Calu3 (cell line): ENCODE data around the gene NOVA2. TPM values are rescaled to one million over a fixed set of nuclear protein-coding genes. Genes with fewer than 3 reads are reported as not detected.

Source experiments
- BruUV-seq: library from RNA; stranded (reverse); fragments of 400-500 nt; replicated peaks from 2 replicates; lab custom pipeline; 2021; lab: Mats Ljungman, UMichigan
- CTCF ChIA-PET: fragments of 300-600 bp; sonication (Branson Sonifier 250); formaldehyde crosslinking; loops from one replicate; lab custom pipeline; 2022; ENCODE audit warnings: antibody characterized with exemption; lab: Charles Lee
- DNase-seq: peaks from one replicate; pipeline ENCODE4 v3.0.0; 2022
- H3K27ac Mint-ChIP-seq: one replicate; pipeline ENCODE4 v1.8.0; 2022; ENCODE audit warnings: mixed read lengths; ENCODE audit not compliant: unreplicated experiment
- H3K27me3 Mint-ChIP-seq: one replicate; pipeline ENCODE4 v1.8.0; 2022; ENCODE audit warnings: mixed read lengths; ENCODE audit not compliant: unreplicated experiment
- H3K36me3 Mint-ChIP-seq: one replicate; pipeline ENCODE4 v1.8.0; 2022; ENCODE audit warnings: mild to moderate bottlenecking, moderate library complexity, mixed read lengths; ENCODE audit not compliant: insufficient read depth, unreplicated experiment
- H3K4me1 Mint-ChIP-seq: one replicate; pipeline ENCODE4 v1.8.0; 2022; ENCODE audit warnings: mild to moderate bottlenecking, low read depth, mixed read lengths; ENCODE audit not compliant: unreplicated experiment
- H3K4me3 Mint-ChIP-seq: one replicate; pipeline ENCODE4 v1.8.0; 2022; ENCODE audit warnings: mild to moderate bottlenecking, low read depth, moderate library complexity, mixed read lengths; ENCODE audit not compliant: unreplicated experiment
- H3K9me3 Mint-ChIP-seq: one replicate; pipeline ENCODE4 v1.8.0; 2022; ENCODE audit warnings: low read depth, mixed read lengths; ENCODE audit not compliant: unreplicated experiment
- CTCF ChIP-seq: fragments of 200-600 bp; IDR thresholded peaks from one replicate; pipeline ENCODE4 v1.8.0; 2022; ENCODE audit warnings: antibody characterized with exemption; ENCODE audit not compliant: unreplicated experiment
- intact Hi-C: fragments of 100-400 bp; cut with micrococcal nuclease; formaldehyde crosslinking; loops from one replicate; pipeline ENCODE4 v1.10.0; 2022; ENCODE audit not compliant: unreplicated experiment
- total RNA-seq: library from RNA; stranded (reverse); gene quantifications from 2 replicates; pipeline ENCODE4 v1.2.3, GENCODE V29; 2022

Gene NOVA2
- total RNA-seq, 1 experiment from 2014 or later: not detected

DNA sequence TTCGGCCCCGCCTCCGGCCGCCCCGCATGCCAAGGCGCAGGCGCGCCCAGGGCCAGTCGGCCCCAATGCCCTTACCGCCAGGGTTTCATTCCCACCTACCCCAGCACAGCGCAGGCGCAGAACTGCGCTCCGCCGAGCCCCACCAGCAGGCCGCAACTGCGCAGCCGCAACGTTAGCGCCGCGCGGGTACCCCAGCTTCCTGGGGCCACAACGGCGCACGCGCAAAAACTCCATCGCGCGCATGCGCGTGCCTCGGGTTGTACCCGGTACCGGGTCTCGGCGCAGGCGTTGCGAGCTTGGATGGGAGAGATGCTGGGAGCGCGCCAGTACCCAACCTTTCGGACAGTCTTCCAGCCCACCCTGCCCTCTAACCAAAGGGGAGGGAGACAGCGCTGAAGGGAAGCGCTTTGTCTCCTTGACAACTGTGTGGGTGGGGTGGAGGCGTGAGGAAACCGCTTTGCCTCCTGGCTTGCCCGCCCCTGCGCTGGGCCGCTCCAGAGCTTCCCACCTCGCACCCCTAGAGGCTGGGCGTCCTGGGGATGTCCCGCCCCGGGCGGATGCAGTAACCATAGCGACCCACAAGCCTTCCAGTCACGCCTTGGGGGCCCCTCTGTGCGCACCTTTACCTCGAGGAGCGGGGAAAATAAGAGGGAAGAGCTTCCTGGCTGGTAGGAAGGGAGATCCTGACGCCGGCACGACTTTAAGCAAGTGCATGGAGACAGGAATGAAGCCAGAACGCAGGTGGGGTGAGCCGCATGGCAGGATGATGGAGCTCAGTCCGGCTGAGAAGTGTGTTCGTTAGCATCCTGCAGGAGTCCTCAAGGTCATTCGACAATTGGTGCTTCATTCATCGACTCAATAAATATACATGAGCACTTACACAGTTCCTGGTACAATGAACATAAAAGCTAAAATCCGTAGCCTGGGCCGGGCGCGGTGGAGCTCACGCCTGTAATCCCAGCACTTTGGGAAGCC lies 70.7 kb downstream of the NOVA2 start:
- peaks cover 14% of the 10 kb centered on the region for H3K27me3 Mint-ChIP-seq
- no peaks in the 10 kb centered on the region for H3K9me3 Mint-ChIP-seq
- H3K36me3 Mint-ChIP-seq: peaks cover 36% of the 10 kb centered on the region
- no peak for TF ChIP-seq CTCF
- intact Hi-C loops: no loop called here
- peak; percentile 99 for DNase-seq
- CTCF ChIA-PET: interaction anchor here (0.6 to 2.2 kb wide), 15 partner anchors 12 to 329 kb away, joined by 3 to 8 read pairs (median 4); partner anchors contain the start of genes CCDC61, FOXA3, IRF2BP1 and SYMPK
- H3K4me1 Mint-ChIP-seq: no peaks in the 10 kb centered on the region
- H3K4me3 Mint-ChIP-seq: peak overlapping the region; percentile 98
- peak overlapping the region; percentile 78 for H3K27ac Mint-ChIP-seq
- BruUV-seq: no TSS peak

DNA sequence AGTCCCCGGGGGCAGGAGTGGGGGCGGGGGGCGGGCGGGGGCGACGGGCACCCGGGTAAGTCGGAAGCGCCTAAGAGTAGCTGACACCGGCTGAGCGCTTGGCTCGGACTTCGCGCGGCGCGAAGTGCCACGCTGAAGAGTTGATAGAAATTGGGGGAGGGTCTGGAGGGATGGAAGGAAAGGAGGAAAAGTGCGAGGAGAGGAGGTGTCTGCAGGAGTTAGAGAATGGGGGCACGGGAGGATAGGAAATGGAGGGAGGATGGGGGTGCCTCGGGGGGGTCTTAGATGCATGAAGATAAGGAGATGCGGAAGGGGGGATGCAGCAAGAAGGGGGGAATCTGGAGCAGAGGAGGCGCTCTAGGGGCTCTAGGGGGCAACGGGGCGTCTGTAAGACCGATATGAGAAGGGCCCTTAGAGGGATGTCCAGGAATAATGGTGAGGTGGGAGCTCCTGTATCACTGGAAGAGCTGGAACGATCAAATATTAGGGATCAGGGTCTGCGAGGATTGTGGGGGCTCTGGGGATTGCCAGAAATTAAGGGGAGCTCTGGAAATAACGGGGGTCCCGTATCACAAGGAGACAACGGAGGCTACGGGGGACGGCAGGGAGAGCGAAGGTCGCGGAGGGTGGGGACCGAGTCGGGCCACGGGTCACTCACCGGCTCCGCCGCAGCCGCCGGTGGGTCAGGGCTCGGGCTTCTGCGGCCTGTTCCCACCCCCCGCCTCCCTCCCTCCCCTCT lies 71.6 kb downstream of the NOVA2 start, which contains the start of gene MYPOP:
Gene MYPOP, minus strand, starts transcription at position 702 of the 739 bp plus-strand sequence. CDS start 840 bp downstream, outside the sequence.
- no TSS peak for BruUV-seq
- peak within 1 kb of the TSS; percentile 78 for H3K27ac Mint-ChIP-seq
- H3K4me1 Mint-ChIP-seq: no peaks in the 10 kb centered on the region
- peak within 1 kb of the TSS; percentile 98 for H3K4me3 Mint-ChIP-seq
- TF ChIP-seq CTCF: no peak
- intact Hi-C loops: no loop called here
- H3K9me3 Mint-ChIP-seq: no peaks in the 10 kb centered on the region
- peaks cover 36% of the 10 kb centered on the region for H3K36me3 Mint-ChIP-seq
- peaks cover 13% of the 10 kb centered on the region for H3K27me3 Mint-ChIP-seq
- no peak for DNase-seq
- CTCF ChIA-PET: interaction anchor here (0.6 to 2.2 kb wide), 11 partner anchors 13 to 132 kb away, joined by 3 to 8 read pairs (median 4); partner anchors contain the start of genes CCDC61, FOXA3 and IRF2BP1

DNA sequence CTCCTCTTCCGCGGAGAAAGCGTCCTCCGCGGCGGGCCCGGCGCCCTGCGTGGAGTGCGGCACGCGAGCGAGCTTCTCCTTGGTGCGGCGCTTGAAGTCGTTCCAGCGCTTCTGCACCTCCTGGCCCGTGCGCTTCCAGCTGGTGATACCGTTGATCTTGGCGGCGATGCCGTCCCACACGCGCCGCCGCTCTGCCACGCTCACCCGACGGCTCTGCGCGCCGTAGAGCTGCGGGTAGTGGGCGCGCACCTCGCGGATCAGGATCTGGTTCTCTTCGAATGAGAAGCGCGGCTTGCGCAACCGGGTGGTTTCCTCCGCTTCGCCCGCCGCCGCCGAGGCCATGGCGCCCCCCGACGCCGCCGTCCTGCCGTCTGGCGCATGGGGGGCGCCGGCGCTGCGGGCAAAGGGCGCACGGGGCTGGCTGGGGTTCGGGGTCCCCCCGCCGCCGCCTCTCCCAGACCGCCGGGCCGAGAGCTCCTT lies 72.2 kb downstream of the NOVA2 start:
- CTCF ChIA-PET: interaction anchor here (1.5 to 2.2 kb wide), 2 partner anchors 94 to 115 kb away, joined by 6 to 8 read pairs; partner anchors contain the start of gene CCDC61
- Mint-ChIP-seq H3K27me3 (peaks cover 7% of the 10 kb centered on the region), H3K9me3 (no peaks in the 10 kb centered on the region), H3K4me1 (no peaks in the 10 kb centered on the region), H3K36me3 (peaks cover 36% of the 10 kb centered on the region), H3K4me3 (peak overlapping the region; percentile 98), H3K27ac (peak overlapping the region; percentile 78)
- DNase-seq: no peak
- no peak for TF ChIP-seq CTCF
- intact Hi-C loops: no loop called here
- BruUV-seq: TSS peak; percentile 33
